GM10266 (cell line): Measurements from ENCODE around the gene TRIM2.

Experiments
- DNase-seq: peaks from one replicate; pipeline ENCODE4 v3.0.0; 2012; ENCODE audit errors: extremely low spot score
- TF ChIP-seq, protein P1 (sequence below): IDR thresholded peaks from 2 replicates; pipeline ENCODE4 v1.5.1; 2012; ENCODE audit warnings: mild to moderate bottlenecking, low read depth; ENCODE audit not compliant: control insufficient read depth, insufficient read depth; ENCODE audit errors: missing control alignments

The TRIM2 gene

DNA sequence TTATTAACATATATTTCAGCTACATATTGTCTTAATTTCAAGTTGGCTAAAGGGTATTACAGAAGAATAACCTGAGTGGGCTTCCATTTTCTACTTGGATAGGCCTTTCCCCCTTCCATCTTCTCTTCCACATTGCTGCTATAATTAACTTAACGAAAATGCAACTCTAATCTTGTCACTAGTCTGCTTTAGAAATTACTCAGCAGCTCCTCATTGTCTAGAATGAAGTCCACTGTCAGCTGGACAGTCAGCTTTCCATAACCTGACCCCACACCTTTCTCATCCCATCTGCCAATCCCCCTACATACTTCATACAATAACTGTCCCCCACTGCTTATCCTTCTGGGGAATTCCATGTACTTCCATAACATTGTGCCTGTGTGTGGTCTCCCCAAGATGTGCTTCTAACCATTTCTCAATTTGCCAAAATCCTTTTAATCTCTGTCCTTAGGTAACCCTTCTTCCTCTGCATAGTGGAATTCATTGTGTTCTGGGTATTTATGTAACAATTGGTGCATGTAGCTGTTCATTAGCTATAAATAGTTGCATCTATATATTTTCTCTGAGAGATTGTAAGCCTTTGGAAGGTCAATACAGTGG, 145.1 kb downstream of the TRIM2 start:
- TF ChIP-seq, protein P1, sequence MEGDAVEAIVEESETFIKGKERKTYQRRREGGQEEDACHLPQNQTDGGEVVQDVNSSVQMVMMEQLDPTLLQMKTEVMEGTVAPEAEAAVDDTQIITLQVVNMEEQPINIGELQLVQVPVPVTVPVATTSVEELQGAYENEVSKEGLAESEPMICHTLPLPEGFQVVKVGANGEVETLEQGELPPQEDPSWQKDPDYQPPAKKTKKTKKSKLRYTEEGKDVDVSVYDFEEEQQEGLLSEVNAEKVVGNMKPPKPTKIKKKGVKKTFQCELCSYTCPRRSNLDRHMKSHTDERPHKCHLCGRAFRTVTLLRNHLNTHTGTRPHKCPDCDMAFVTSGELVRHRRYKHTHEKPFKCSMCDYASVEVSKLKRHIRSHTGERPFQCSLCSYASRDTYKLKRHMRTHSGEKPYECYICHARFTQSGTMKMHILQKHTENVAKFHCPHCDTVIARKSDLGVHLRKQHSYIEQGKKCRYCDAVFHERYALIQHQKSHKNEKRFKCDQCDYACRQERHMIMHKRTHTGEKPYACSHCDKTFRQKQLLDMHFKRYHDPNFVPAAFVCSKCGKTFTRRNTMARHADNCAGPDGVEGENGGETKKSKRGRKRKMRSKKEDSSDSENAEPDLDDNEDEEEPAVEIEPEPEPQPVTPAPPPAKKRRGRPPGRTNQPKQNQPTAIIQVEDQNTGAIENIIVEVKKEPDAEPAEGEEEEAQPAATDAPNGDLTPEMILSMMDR = no peak
- DNase-seq = no peak

- TF ChIP-seq, protein P1 = no peak
- no peak for DNase-seq
Measured at GRCh38 chr4:153362184-153362583, 157.9 kb downstream of the TRIM2 start.

DNA sequence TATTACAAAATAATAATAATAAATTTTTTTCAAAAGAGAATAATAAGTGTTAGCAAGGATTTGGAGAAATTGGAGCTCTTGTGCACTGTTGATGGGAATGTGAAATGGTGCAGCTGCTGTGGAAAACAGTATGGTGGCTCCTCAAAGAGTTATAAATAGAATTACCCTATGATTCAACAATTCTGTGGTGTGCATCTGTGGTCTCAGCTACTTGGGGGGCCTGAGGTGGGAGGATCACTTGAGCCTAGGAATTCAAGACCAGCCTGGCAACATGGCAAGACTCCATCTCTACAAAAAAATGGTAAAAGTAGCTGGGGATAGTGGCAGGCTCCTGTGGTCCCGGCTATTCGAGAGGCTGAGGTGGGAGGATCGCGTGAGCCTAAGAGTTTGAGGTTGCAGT, 159.8 kb downstream of the TRIM2 start:
- DNase-seq = no peak
- TF ChIP-seq, protein P1 = no peak

- no peak for DNase-seq
- TF ChIP-seq, protein P1 = no peak
Measured at GRCh38 chr4:153365003-153365402, 160.8 kb downstream of the TRIM2 start.

DNA sequence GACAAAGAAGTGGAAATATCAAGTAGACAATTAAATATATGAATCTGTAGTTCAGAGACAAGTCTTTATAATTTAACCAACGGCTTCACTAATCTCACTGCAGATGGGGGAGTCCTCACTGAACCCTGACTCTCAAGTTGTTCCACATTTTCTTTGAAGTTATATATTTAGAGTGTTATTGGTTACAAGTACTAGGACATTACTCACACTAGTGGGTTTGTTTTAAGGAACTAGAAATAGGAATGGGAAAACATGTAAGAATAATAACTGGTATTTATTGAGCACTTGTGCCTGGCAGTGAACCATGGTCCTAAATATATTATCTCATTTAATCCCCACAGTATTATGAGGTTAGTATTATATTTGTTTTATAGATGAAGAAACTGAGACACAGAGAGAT, 162.2 kb downstream of the TRIM2 start:
- no peak for DNase-seq
- TF ChIP-seq, protein P1 = no peak

- no peak for DNase-seq
- TF ChIP-seq, protein P1 = no peak
Measured at GRCh38 chr4:153367092-153367491, 162.8 kb downstream of the TRIM2 start.

DNA sequence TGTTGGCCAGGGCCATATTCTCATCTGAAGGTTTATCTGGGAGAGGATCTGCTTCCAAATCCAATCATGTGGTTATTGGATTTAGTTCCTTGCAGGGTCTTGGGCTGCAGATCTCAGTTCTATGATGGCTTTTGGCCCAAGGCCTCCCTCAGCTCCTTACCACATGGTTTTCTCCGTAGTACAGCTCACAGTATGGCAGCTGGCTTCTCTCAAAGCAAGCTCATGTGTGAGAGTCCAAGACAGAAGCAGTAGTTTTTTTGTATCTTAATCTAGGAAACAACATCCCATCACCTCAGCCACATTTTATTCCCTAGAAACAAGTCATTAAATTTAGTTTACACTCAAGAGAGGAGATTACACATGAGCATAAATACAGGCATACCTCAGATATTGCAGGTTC, 164.8 kb downstream of the TRIM2 start:
- TF ChIP-seq, protein P1 = no peak
- DNase-seq = no peak
